Thyroid gland (tissue), 4 donors: ENCODE results near the gene SYTL2. TPM values are rescaled to one million over a fixed set of nuclear protein-coding genes. Genes with fewer than 3 reads are reported as not detected.
"Not testable (repeated sequence)": the region's sequence is repeated elsewhere in the genome, so short reads cannot be mapped to it uniquely, and the experiment has no call there.

Experiments
- DNase-seq, 2 donors: peaks; one replicate each; pipeline ENCODE4 v3.0.0-alpha.2; 2019
- H3K27ac ChIP-seq, 3 donors: fragments of 200-600 bp; sonication (generic); 1 replicate in 2 of 3; 2 replicates in 1 of 3; pipeline ENCODE4 v1.5.1; 2016 to 2019; ENCODE audit warnings: mild to moderate bottlenecking in 1 of 3, moderate library complexity in 1 of 3
- H3K27me3 ChIP-seq: fragments of 200-600 bp; sonication (generic); one replicate; pipeline ENCODE4 v1.5.1; 2019
- H3K36me3 ChIP-seq, 2 donors: fragments of 200-600 bp; sonication (generic); one replicate each; pipeline ENCODE4 v1.5.1; 2016 to 2019
- H3K4me1 ChIP-seq, 2 donors: fragments of 200-600 bp; sonication (generic); one replicate each; pipeline ENCODE4 v1.5.1; 2017 to 2019
- H3K4me3 ChIP-seq, 3 donors: fragments of 200-600 bp; sonication (generic); replicated peaks in 1 of 3; 1 replicate in 2 of 3; 2 replicates in 1 of 3; pipeline ENCODE4 v1.5.1; 2016; ENCODE audit warnings: mild to moderate bottlenecking in 1 of 3
- H3K9me3 ChIP-seq: fragments of 200-600 bp; sonication (generic); one replicate; pipeline ENCODE4 v1.5.1; 2017
- CTCF ChIP-seq, 6 experiments: fragments of 200-600 bp in 3 of 6; fragments of 450-650 bp in 3 of 6; sonication (generic) in 3 of 6; IDR thresholded peaks; one replicate each; pipeline ENCODE4 v1.5.1; 2016 to 2019; ENCODE audit warnings: antibody characterized with exemption in 6 of 6, mild to moderate bottlenecking in 2 of 6, inconsistent platforms in 1 of 6, moderate library complexity in 1 of 6
- POLR2A ChIP-seq, 2 donors: fragments of 450-650 bp; IDR thresholded peaks; one replicate each; pipeline ENCODE4 v1.6.1; 2017; ENCODE audit warnings: antibody characterized with exemption in 2 of 2, mild to moderate bottlenecking in 2 of 2, moderate library complexity in 1 of 2
- WGBS, 2 donors: methylation state at CpG; one replicate each; pipeline ENCODE4 v1.1.5; 2017; 5-methylcytosine and 5-hydroxymethylcytosine counted together
- intact Hi-C: fragments of 100-400 bp; cut with DNase I; formaldehyde crosslinking; loops from one replicate; pipeline ENCODE4 v1.15.1; 2023
- total RNA-seq, 4 donors: library from RNA; depleted of rRNA; stranded (reverse); fragments of >200 nt; gene quantifications; one replicate each; pipeline ENCODE4 v1.2.3, GENCODE V29; 2016

SYTL2 gene
- total RNA-seq, 4 donors from 2014 or later: 4.5 to 18.8 (median 9.0) TPM

GRCh38 chr11:85673393-85673792 lies 137.5 kb downstream of the SYTL2 start:
- H3K27ac ChIP-seq: no peak overlapping the region
- no peaks in the 10 kb centered on the region for H3K27me3 ChIP-seq
- DNase-seq: no peak
- no peak overlapping the region for H3K4me3 ChIP-seq
- H3K9me3 ChIP-seq: no peaks in the 10 kb centered on the region
- 90 to 94% methylated on average over 3 of the region's 3 CpGs for WGBS, 2 donors
- H3K36me3 ChIP-seq: no peaks in the 10 kb centered on the region
- no peaks in the 10 kb centered on the region for H3K4me1 ChIP-seq
- TF ChIP-seq CTCF (IDR thresholded peaks at IDR 0.05) (no peak), POLR2A (IDR thresholded peaks at IDR 0.05) (no peak)
- intact Hi-C loops: no loop called here

- TF ChIP-seq POLR2A (IDR thresholded peaks at IDR 0.05): no peak
- TF ChIP-seq CTCF (IDR thresholded peaks at IDR 0.05): no peak
- H3K4me1 ChIP-seq: no peaks in the 10 kb centered on the region
- no peak overlapping the region for H3K27ac ChIP-seq
- intact Hi-C loops: no loop called here
- H3K9me3 ChIP-seq: no peaks in the 10 kb centered on the region
- H3K27me3 ChIP-seq: no peaks in the 10 kb centered on the region
- no peak overlapping the region for H3K4me3 ChIP-seq
- no peak for DNase-seq
- WGBS, 2 donors: 83 to 88% methylated on average over 8 of the region's 8 CpGs
- H3K36me3 ChIP-seq: no peaks in the 10 kb centered on the region
Measured at GRCh38 chr11:85672105-85672902, 138.6 kb downstream of the SYTL2 start.

GRCh38 chr11:85670949-85671663 lies 139.8 kb downstream of the SYTL2 start:
- H3K36me3 ChIP-seq, DNase-seq: not testable (repeated sequence)

GRCh38 chr11:85668157-85668556 lies 142.8 kb downstream of the SYTL2 start:
- no peak for TF ChIP-seq CTCF (IDR thresholded peaks at IDR 0.05)
- TF ChIP-seq POLR2A (IDR thresholded peaks at IDR 0.05): no peak

More at GRCh38 chr11:85670949-85671663, 139.8 kb downstream of the SYTL2 start:
- H3K27ac ChIP-seq, H3K27me3 ChIP-seq, intact Hi-C loops, H3K4me1 ChIP-seq, H3K4me3 ChIP-seq, H3K9me3 ChIP-seq: not testable (repeated sequence)

GRCh38 chr11:85666687-85667086 lies 144.3 kb downstream of the SYTL2 start:
- Histone ChIP-seq H3K9me3 (no peaks in the 10 kb centered on the region), H3K27me3 (no peaks in the 10 kb centered on the region), H3K4me3 (no peak overlapping the region), H3K27ac (no peak overlapping the region), H3K4me1 (peaks cover 7 to 11% of the 10 kb centered on the region in 2 donors), H3K36me3 (no peaks in the 10 kb centered on the region)
- TF ChIP-seq POLR2A (IDR thresholded peaks at IDR 0.05) (no peak), CTCF (IDR thresholded peaks at IDR 0.05) (no peak)
- WGBS, 2 donors: 90 to 97% methylated on average over 3 of the region's 3 CpGs
- no peak for DNase-seq
- intact Hi-C loops: no loop called here

More at GRCh38 chr11:85668157-85668556, 142.8 kb downstream of the SYTL2 start:
- Histone ChIP-seq H3K4me3 (no peak overlapping the region), H3K9me3 (no peaks in the 10 kb centered on the region), H3K27ac (no peak overlapping the region), H3K36me3 (no peaks in the 10 kb centered on the region), H3K27me3 (no peaks in the 10 kb centered on the region), H3K4me1 (peaks cover 1 to 6% of the 10 kb centered on the region in 2 donors)
- WGBS, 2 donors: 95 to 97% methylated on average over 1 of the region's 1 CpG
- no peak for DNase-seq
- intact Hi-C loops: no loop called here
